ENCODE results near the gene IFNLR1. TPM values are rescaled to one million over a fixed set of nuclear protein-coding genes. Genes with fewer than 3 reads are reported as not detected.

IFNLR1 gene
- total RNA-seq, 4 donors from 2014 or later, result 2.0 to 7.4 (median 5.0) TPM

- TF ChIP-seq POLR2A (IDR thresholded peaks at IDR 0.05) (no peak), CTCF (IDR thresholded peaks at IDR 0.05 in 4 of 5, conservative IDR thresholded peaks at IDR 0.05 in 1 of 5) (no peak)
- in situ Hi-C loops (cut with MboI; ENCODE audit: low sequenced_read_pairs in 4 of 4) (no loop called here), intact Hi-C loops (cut with DNase I; ENCODE audit: low total_unique reads) (no loop called here)
- Histone ChIP-seq H3K9me3 (no peaks in the 10 kb centered on the region), H3K27ac (peak overlapping the region; percentile 93 to 97 (median 96)), H3K4me3 (no peak overlapping the region), H3K4me1 (peaks cover 63 to 81% of the 10 kb centered on the region in 2 donors), H3K27me3 (no peaks in the 10 kb centered on the region), H3K36me3 (no peaks in the 10 kb centered on the region)
- ATAC-seq (no peak), DNase-seq (no peak)
Observed at GRCh38 chr1:24107462-24108138, 79.5 kb downstream of the IFNLR1 start.

- Histone ChIP-seq H3K4me1 (peaks cover 71 to 73% of the 10 kb centered on the region in 2 donors), H3K27me3 (no peaks in the 10 kb centered on the region), H3K9me3 (no peaks in the 10 kb centered on the region), H3K4me3 (no peak overlapping the region), H3K27ac (peak overlapping the region; percentile 93 to 97 (median 96)), H3K36me3 (no peaks in the 10 kb centered on the region)
- TF ChIP-seq CTCF (IDR thresholded peaks at IDR 0.05 in 4 of 5, conservative IDR thresholded peaks at IDR 0.05 in 1 of 5) (no peak), POLR2A (IDR thresholded peaks at IDR 0.05) (peak; percentile 44 to 61)
- intact Hi-C loops (cut with DNase I; ENCODE audit: low total_unique reads), result no loop called here
- in situ Hi-C loops (cut with MboI; ENCODE audit: low sequenced_read_pairs in 4 of 4), result no loop called here
- DNase-seq (peak; percentile 85 to 90), ATAC-seq (peak; percentile 47 to 57)
Observed at GRCh38 chr1:24105368-24106160, 81.5 kb downstream of the IFNLR1 start.

GRCh38 chr1:24104854-24105253 is 82.2 kb downstream of the IFNLR1 start:
- H3K27me3 ChIP-seq, result no peaks in the 10 kb centered on the region
- DNase-seq, result no peak
- in situ Hi-C loops (cut with MboI; ENCODE audit: low sequenced_read_pairs in 4 of 4), result no loop called here
- no peak overlapping the region for H3K4me3 ChIP-seq
- intact Hi-C loops (cut with DNase I; ENCODE audit: low total_unique reads), result no loop called here
- no peak for ATAC-seq
- H3K4me1 ChIP-seq, result peaks cover 70 to 75% of the 10 kb centered on the region in 2 donors
- no peaks in the 10 kb centered on the region for H3K9me3 ChIP-seq
- H3K36me3 ChIP-seq, result no peaks in the 10 kb centered on the region
- TF ChIP-seq POLR2A (IDR thresholded peaks at IDR 0.05), result no peak
- no peak for TF ChIP-seq CTCF (IDR thresholded peaks at IDR 0.05 in 4 of 5, conservative IDR thresholded peaks at IDR 0.05 in 1 of 5)
- H3K27ac ChIP-seq, result peak overlapping the region; percentile 93 to 97 (median 96)

Other genes starting within 250 kb of the IFNLR1 start
- 10 to 100 TPM; 26.5 to 54.2 (median 39.4) TPM for gene PNRC2, start 227.5 kb downstream of the IFNLR1 start, total RNA-seq
- gene SRSF10, start 207.0 kb downstream of the IFNLR1 start, total RNA-seq, result 10 to 100 TPM; 20.4 to 49.9 (median 26.5) TPM
- gene MYOM3, start 75.2 kb downstream of the IFNLR1 start, total RNA-seq, result 100 to 1,000 TPM; 114 to 266 (median 184) TPM
- gene IL22RA1, start 44.1 kb downstream of the IFNLR1 start, total RNA-seq, result under 1 TPM in 1 of 4 donors, not detected in 3; 0.36 TPM
- gene GRHL3, start 132.1 kb upstream of the IFNLR1 start, total RNA-seq, result not detected
- 1 to 10 TPM in 1 of 4 donors, under 1 TPM in 3; 0.39 to 2.1 (median 0.52) TPM for gene STPG1, start 226.5 kb upstream of the IFNLR1 start, total RNA-seq
- 1 to 10 TPM; 4.3 to 8.7 (median 5.8) TPM for gene NIPAL3, start 228.5 kb upstream of the IFNLR1 start, total RNA-seq

All from gastrocnemius medialis (tissue), 4 donors.